ENCODE measurements around the gene CDA.

The CDA gene

GRCh38 chr1:20645414-20645813, 56.5 kb downstream of the CDA start:
- Histone ChIP-seq H3K9ac (ENCODE audit: low read depth in 1 of 2, low read length in 2 of 2) (no peak overlapping the region), H3K4me3 (ENCODE audit: low read length in 2 of 2) (no peak overlapping the region), H3K36me3 (ENCODE audit: control insufficient read depth in 2 of 2, insufficient read depth in 2 of 2, low read length in 2 of 2) (peaks cover 50 to 69% of the 10 kb centered on the region in 2 donors), H3K27ac (ENCODE audit: low read depth in 2 of 2, low read length in 2 of 2) (no peak overlapping the region), H3K4me1 (ENCODE audit: control insufficient read depth in 2 of 2, insufficient read depth in 2 of 2, low read length in 2 of 2) (no peaks in the 10 kb centered on the region), H3K9me3 (ENCODE audit: control insufficient read depth in 2 of 2, low read length in 2 of 2) (no peaks in the 10 kb centered on the region), H3K27me3 (ENCODE audit: control insufficient read depth in 2 of 2, insufficient read depth in 2 of 2, low read length in 2 of 2) (no peaks in the 10 kb centered on the region)

- Histone ChIP-seq H3K9me3 (ENCODE audit: control insufficient read depth in 2 of 2, low read length in 2 of 2) (no peaks in the 10 kb centered on the region), H3K27me3 (ENCODE audit: control insufficient read depth in 2 of 2, insufficient read depth in 2 of 2, low read length in 2 of 2) (no peaks in the 10 kb centered on the region), H3K9ac (ENCODE audit: low read depth in 1 of 2, low read length in 2 of 2) (no peak overlapping the region), H3K4me1 (ENCODE audit: control insufficient read depth in 2 of 2, insufficient read depth in 2 of 2, low read length in 2 of 2) (no peaks in the 10 kb centered on the region), H3K4me3 (ENCODE audit: low read length in 2 of 2) (no peak overlapping the region), H3K36me3 (ENCODE audit: control insufficient read depth in 2 of 2, insufficient read depth in 2 of 2, low read length in 2 of 2) (peaks cover 63 to 70% of the 10 kb centered on the region in 2 donors), H3K27ac (ENCODE audit: low read depth in 2 of 2, low read length in 2 of 2) (no peak overlapping the region)
Observed at GRCh38 chr1:20648438-20648837, 59.5 kb downstream of the CDA start.

- no peak overlapping the region for H3K27ac ChIP-seq (ENCODE audit: low read depth in 2 of 2, low read length in 2 of 2)
- peaks cover 63 to 71% of the 10 kb centered on the region in 2 donors for H3K36me3 ChIP-seq (ENCODE audit: control insufficient read depth in 2 of 2, insufficient read depth in 2 of 2, low read length in 2 of 2)
- H3K4me3 ChIP-seq (ENCODE audit: low read length in 2 of 2) = no peak overlapping the region
- H3K4me1 ChIP-seq (ENCODE audit: control insufficient read depth in 2 of 2, insufficient read depth in 2 of 2, low read length in 2 of 2) = no peaks in the 10 kb centered on the region
- no peak overlapping the region for H3K9ac ChIP-seq (ENCODE audit: low read depth in 1 of 2, low read length in 2 of 2)
- no peaks in the 10 kb centered on the region for H3K27me3 ChIP-seq (ENCODE audit: control insufficient read depth in 2 of 2, insufficient read depth in 2 of 2, low read length in 2 of 2)
- no peaks in the 10 kb centered on the region for H3K9me3 ChIP-seq (ENCODE audit: control insufficient read depth in 2 of 2, low read length in 2 of 2)
Observed at GRCh38 chr1:20648946-20649345, 60.0 kb downstream of the CDA start.

- no peaks in the 10 kb centered on the region for H3K9me3 ChIP-seq (ENCODE audit: control insufficient read depth in 2 of 2, low read length in 2 of 2)
- H3K4me3 ChIP-seq (ENCODE audit: low read length in 2 of 2) = no peak overlapping the region
- H3K4me1 ChIP-seq (ENCODE audit: control insufficient read depth in 2 of 2, insufficient read depth in 2 of 2, low read length in 2 of 2) = no peaks in the 10 kb centered on the region
- H3K9ac ChIP-seq (ENCODE audit: low read depth in 1 of 2, low read length in 2 of 2) = no peak overlapping the region
- no peak overlapping the region for H3K27ac ChIP-seq (ENCODE audit: low read depth in 2 of 2, low read length in 2 of 2)
- H3K27me3 ChIP-seq (ENCODE audit: control insufficient read depth in 2 of 2, insufficient read depth in 2 of 2, low read length in 2 of 2) = no peaks in the 10 kb centered on the region
- H3K36me3 ChIP-seq (ENCODE audit: control insufficient read depth in 2 of 2, insufficient read depth in 2 of 2, low read length in 2 of 2) = peaks cover 67 to 80% of the 10 kb centered on the region in 2 donors
Observed at GRCh38 chr1:20652300-20652699, 63.4 kb downstream of the CDA start.

- Histone ChIP-seq H3K9me3 (ENCODE audit: control insufficient read depth in 2 of 2, low read length in 2 of 2) (no peaks in the 10 kb centered on the region), H3K36me3 (ENCODE audit: control insufficient read depth in 2 of 2, insufficient read depth in 2 of 2, low read length in 2 of 2) (peaks cover 63 to 78% of the 10 kb centered on the region in 2 donors), H3K27me3 (ENCODE audit: control insufficient read depth in 2 of 2, insufficient read depth in 2 of 2, low read length in 2 of 2) (no peaks in the 10 kb centered on the region), H3K4me3 (ENCODE audit: low read length in 2 of 2) (no peak overlapping the region), H3K9ac (ENCODE audit: low read depth in 1 of 2, low read length in 2 of 2) (no peak overlapping the region), H3K4me1 (ENCODE audit: control insufficient read depth in 2 of 2, insufficient read depth in 2 of 2, low read length in 2 of 2) (no peaks in the 10 kb centered on the region), H3K27ac (ENCODE audit: low read depth in 2 of 2, low read length in 2 of 2) (no peak overlapping the region)
Observed at GRCh38 chr1:20654104-20654690, 65.3 kb downstream of the CDA start.

- Histone ChIP-seq H3K36me3 (ENCODE audit: control insufficient read depth in 2 of 2, insufficient read depth in 2 of 2, low read length in 2 of 2) (peaks cover 44 to 58% of the 10 kb centered on the region in 2 donors), H3K4me1 (ENCODE audit: control insufficient read depth in 2 of 2, insufficient read depth in 2 of 2, low read length in 2 of 2) (peaks cover 10 to 14% of the 10 kb centered on the region in 2 donors), H3K27ac (ENCODE audit: low read depth in 2 of 2, low read length in 2 of 2) (no peak overlapping the region), H3K9ac (ENCODE audit: low read depth in 1 of 2, low read length in 2 of 2) (no peak overlapping the region), H3K9me3 (ENCODE audit: control insufficient read depth in 2 of 2, low read length in 2 of 2) (no peaks in the 10 kb centered on the region), H3K27me3 (ENCODE audit: control insufficient read depth in 2 of 2, insufficient read depth in 2 of 2, low read length in 2 of 2) (no peaks in the 10 kb centered on the region), H3K4me3 (ENCODE audit: low read length in 2 of 2) (no peak overlapping the region)
Observed at GRCh38 chr1:20657024-20657423, 68.1 kb downstream of the CDA start.

- no peak overlapping the region for H3K4me3 ChIP-seq (ENCODE audit: low read length in 2 of 2)
- no peaks in the 10 kb centered on the region for H3K9me3 ChIP-seq (ENCODE audit: control insufficient read depth in 2 of 2, low read length in 2 of 2)
- H3K9ac ChIP-seq (ENCODE audit: low read depth in 1 of 2, low read length in 2 of 2) = no peak overlapping the region
- H3K4me1 ChIP-seq (ENCODE audit: control insufficient read depth in 2 of 2, insufficient read depth in 2 of 2, low read length in 2 of 2) = peaks cover 13 to 15% of the 10 kb centered on the region in 2 donors
- H3K27me3 ChIP-seq (ENCODE audit: control insufficient read depth in 2 of 2, insufficient read depth in 2 of 2, low read length in 2 of 2) = no peaks in the 10 kb centered on the region
- H3K27ac ChIP-seq (ENCODE audit: low read depth in 2 of 2, low read length in 2 of 2) = no peak overlapping the region
- peaks cover 31 to 45% of the 10 kb centered on the region in 2 donors for H3K36me3 ChIP-seq (ENCODE audit: control insufficient read depth in 2 of 2, insufficient read depth in 2 of 2, low read length in 2 of 2)
Observed at GRCh38 chr1:20658166-20658915, 69.4 kb downstream of the CDA start.

GRCh38 chr1:20660363-20660762, 71.5 kb downstream of the CDA start:
- Histone ChIP-seq H3K27ac (ENCODE audit: low read depth in 2 of 2, low read length in 2 of 2) (peak overlapping the region in 1 of 2 donors; percentile 16), H3K9me3 (ENCODE audit: control insufficient read depth in 2 of 2, low read length in 2 of 2) (no peaks in the 10 kb centered on the region), H3K4me3 (ENCODE audit: low read length in 2 of 2) (peak overlapping the region; percentile 68 to 94), H3K4me1 (ENCODE audit: control insufficient read depth in 2 of 2, insufficient read depth in 2 of 2, low read length in 2 of 2) (peaks cover 13 to 15% of the 10 kb centered on the region in 2 donors), H3K9ac (ENCODE audit: low read depth in 1 of 2, low read length in 2 of 2) (peak overlapping the region; percentile 79 to 86), H3K27me3 (ENCODE audit: control insufficient read depth in 2 of 2, insufficient read depth in 2 of 2, low read length in 2 of 2) (no peaks in the 10 kb centered on the region), H3K36me3 (ENCODE audit: control insufficient read depth in 2 of 2, insufficient read depth in 2 of 2, low read length in 2 of 2) (peaks cover 19 to 29% of the 10 kb centered on the region in 2 donors)

GRCh38 chr1:20660847-20661206, 71.9 kb downstream of the CDA start:
- peaks cover 13 to 15% of the 10 kb centered on the region in 2 donors for H3K4me1 ChIP-seq (ENCODE audit: control insufficient read depth in 2 of 2, insufficient read depth in 2 of 2, low read length in 2 of 2)
- peak overlapping the region in 1 of 2 donors; percentile 38 for H3K27ac ChIP-seq (ENCODE audit: low read depth in 2 of 2, low read length in 2 of 2)
- peaks cover 14 to 25% of the 10 kb centered on the region in 2 donors for H3K36me3 ChIP-seq (ENCODE audit: control insufficient read depth in 2 of 2, insufficient read depth in 2 of 2, low read length in 2 of 2)

GRCh38 chr1:20661207-20662109, 72.6 kb downstream of the CDA start, which contains the start of gene DDOST:
DDOST (minus strand) TSS chr1:20661369; CDS start chr1:20661350, 19 bp downstream.
- H3K9ac ChIP-seq (ENCODE audit: low read depth in 1 of 2, low read length in 2 of 2) = peak within 1 kb of the TSS; percentile 79 to 86
- H3K27me3 ChIP-seq (ENCODE audit: control insufficient read depth in 2 of 2, insufficient read depth in 2 of 2, low read length in 2 of 2) = no peaks in the 10 kb centered on the region
- peak within 1 kb of the TSS; percentile 68 to 94 for H3K4me3 ChIP-seq (ENCODE audit: low read length in 2 of 2)
- H3K9me3 ChIP-seq (ENCODE audit: control insufficient read depth in 2 of 2, low read length in 2 of 2) = no peaks in the 10 kb centered on the region
- peaks cover 13 to 15% of the 10 kb centered on the region in 2 donors for H3K4me1 ChIP-seq (ENCODE audit: control insufficient read depth in 2 of 2, insufficient read depth in 2 of 2, low read length in 2 of 2)
- peaks cover 9 to 18% of the 10 kb centered on the region in 2 donors for H3K36me3 ChIP-seq (ENCODE audit: control insufficient read depth in 2 of 2, insufficient read depth in 2 of 2, low read length in 2 of 2)
- peak within 1 kb of the TSS; percentile 72 to 80 for H3K27ac ChIP-seq (ENCODE audit: low read depth in 2 of 2, low read length in 2 of 2)

More at GRCh38 chr1:20660847-20661206, 71.9 kb downstream of the CDA start:
- peak overlapping the region; percentile 79 to 86 for H3K9ac ChIP-seq (ENCODE audit: low read depth in 1 of 2, low read length in 2 of 2)
- H3K27me3 ChIP-seq (ENCODE audit: control insufficient read depth in 2 of 2, insufficient read depth in 2 of 2, low read length in 2 of 2) = no peaks in the 10 kb centered on the region
- H3K9me3 ChIP-seq (ENCODE audit: control insufficient read depth in 2 of 2, low read length in 2 of 2) = no peaks in the 10 kb centered on the region
- H3K4me3 ChIP-seq (ENCODE audit: low read length in 2 of 2) = peak overlapping the region; percentile 68 to 94
